CD4-positive, alpha-beta T cell (primary cell): ENCODE results near the gene SCAF11. TPM values are rescaled to one million over a fixed set of nuclear protein-coding genes. Genes with fewer than 3 reads are reported as not detected.

Experiments used
- ATAC-seq: fragments of 200-7000 bp; cut with Tn5 transposase; one replicate; pipeline ENCODE4 v1.10.0; 2022; ENCODE audit warnings: mild to moderate bottlenecking; ENCODE audit not compliant: poor library complexity
- CTCF ChIA-PET: fragments of 350-600 bp; sonication (Branson Sonifier 250); formaldehyde crosslinking; loops from one replicate; lab custom pipeline; 2021; ENCODE audit warnings: antibody characterized with exemption, inconsistent platforms; lab: Charles Lee
- POLR2A ChIA-PET: fragments of 350-600 bp; sonication (Branson Sonifier 250); formaldehyde crosslinking; loops from one replicate; lab custom pipeline; 2021; ENCODE audit warnings: antibody characterized with exemption, inconsistent platforms; lab: Charles Lee
- DNase-seq, 14 experiments: peaks; one replicate each; pipeline ENCODE4 v3.0.0-alpha.2; 2013 to 2020; ENCODE audit warnings: mixed read lengths in 2 of 14
- H3K27ac ChIP-seq, 2 donors: one replicate each; pipeline versions ENCODE4 v1.5.1 to v1.7.0; 2013; ENCODE audit warnings: low read length in 2 of 2, low read depth in 1 of 2, mild to moderate bottlenecking in 1 of 2
- H3K27me3 ChIP-seq, 2 experiments: 1 replicate in 1 of 2; 2 replicates in 1 of 2; pipeline versions ENCODE4 v1.6.1 to v1.7.0; 2013; ENCODE audit warnings: low read length in 2 of 2, control low read depth in 1 of 2, mild to moderate bottlenecking in 1 of 2, moderate library complexity in 1 of 2; ENCODE audit not compliant: insufficient read depth in 2 of 2, control insufficient read depth in 1 of 2
- H3K36me3 ChIP-seq: one replicate; pipeline ENCODE4 v1.6.1; 2013; ENCODE audit warnings: low read length, control low read depth; ENCODE audit not compliant: insufficient read depth
- H3K4me1 ChIP-seq: one replicate; pipeline ENCODE4 v1.6.1; 2013; ENCODE audit warnings: low read length, control low read depth; ENCODE audit not compliant: insufficient read depth
- H3K4me3 ChIP-seq: one replicate; pipeline ENCODE4 v1.5.1; 2013; ENCODE audit warnings: mild to moderate bottlenecking, low read length, moderate library complexity
- H3K9me3 ChIP-seq, 2 experiments: 1 replicate in 1 of 2; 2 replicates in 1 of 2; pipeline versions ENCODE4 v1.6.1 to v1.7.0; 2013; ENCODE audit warnings: low read length in 2 of 2, mild to moderate bottlenecking in 2 of 2, control low read depth in 1 of 2, moderate library complexity in 1 of 2; ENCODE audit not compliant: control insufficient read depth in 1 of 2, insufficient read depth in 1 of 2
- H3K27ac Mint-ChIP-seq: one replicate; pipeline ENCODE4 v1.8.0; 2020; ENCODE audit warnings: mixed read lengths
- H3K27me3 Mint-ChIP-seq: one replicate; pipeline ENCODE4 v1.8.0; 2021; ENCODE audit warnings: mixed read lengths
- H3K36me3 Mint-ChIP-seq: one replicate; pipeline ENCODE4 v1.8.0; 2021; ENCODE audit warnings: low read depth, mixed read lengths
- H3K4me1 Mint-ChIP-seq: one replicate; pipeline ENCODE4 v1.8.0; 2021; ENCODE audit warnings: low read depth, mixed read lengths
- H3K4me3 Mint-ChIP-seq: one replicate; pipeline ENCODE4 v1.8.0; 2020; ENCODE audit warnings: mild to moderate bottlenecking, mixed read lengths
- H3K9me3 Mint-ChIP-seq: one replicate; pipeline ENCODE4 v1.8.0; 2020; ENCODE audit warnings: mixed read lengths
- intact Hi-C, 2 experiments: fragments of 100-400 bp; cut with DNase I in 1 of 2; cut with micrococcal nuclease in 1 of 2; formaldehyde crosslinking; loops; one replicate each; pipeline versions ENCODE4 v1.15.1 to v1.9.0; 2023 to 2025; cut with DNase I, micrococcal nuclease
- total RNA-seq, 174 experiments: library from RNA in 2 of 174; stranded (reverse) in 2 of 174; gene quantifications; one replicate each; pipeline ENCODE4 v1.2.3 and lab custom pipeline; 2021 to 2026
- TF ChIP-seq, protein P1 (sequence below): fragments of 200-600 bp; IDR thresholded peaks from one replicate; pipeline ENCODE4 v1.8.0; 2022; ENCODE audit warnings: antibody characterized with exemption, mild to moderate bottlenecking

SCAF11 gene
- total RNA-seq, 2 experiments from 2014 or later: 205 to 213 TPM

DNA sequence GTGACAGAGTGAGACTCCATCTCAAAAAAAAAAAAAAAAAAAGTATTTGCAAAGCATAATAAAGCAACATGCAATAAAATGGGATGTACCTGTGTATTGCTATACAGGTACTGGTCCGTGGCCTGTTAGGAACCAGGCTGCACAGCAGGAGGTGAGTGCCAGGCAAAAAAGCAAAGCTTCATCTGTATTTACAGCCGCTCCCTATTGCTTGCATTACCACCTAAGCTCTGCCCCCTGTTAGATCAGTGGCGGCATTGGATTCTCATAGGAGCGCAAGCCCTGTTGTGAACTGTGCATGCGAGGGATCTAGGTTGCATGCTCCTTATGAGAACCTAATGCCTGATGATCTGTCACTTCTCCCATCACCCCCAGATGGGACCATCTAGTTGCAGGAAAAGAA, 113.3 kb downstream of the SCAF11 start:
- no peak for ATAC-seq
- ChIA-PET CTCF (no interaction called here), POLR2A (no interaction called here)
- Mint-ChIP-seq H3K27me3 (no peaks in the 10 kb centered on the region), H3K36me3 (peaks cover 93% of the 10 kb centered on the region), H3K9me3 (peaks cover 3% of the 10 kb centered on the region), H3K27ac (no peak overlapping the region), H3K4me3 (no peak overlapping the region), H3K4me1 (peaks cover 44% of the 10 kb centered on the region)
- Histone ChIP-seq H3K36me3 (peaks cover 41% of the 10 kb centered on the region), H3K9me3 (no peaks in the 10 kb centered on the region), H3K4me3 (no peak overlapping the region), H3K27ac (no peak overlapping the region), H3K27me3 (no peaks in the 10 kb centered on the region), H3K4me1 (peaks cover 5% of the 10 kb centered on the region)
- TF ChIP-seq, protein P1, sequence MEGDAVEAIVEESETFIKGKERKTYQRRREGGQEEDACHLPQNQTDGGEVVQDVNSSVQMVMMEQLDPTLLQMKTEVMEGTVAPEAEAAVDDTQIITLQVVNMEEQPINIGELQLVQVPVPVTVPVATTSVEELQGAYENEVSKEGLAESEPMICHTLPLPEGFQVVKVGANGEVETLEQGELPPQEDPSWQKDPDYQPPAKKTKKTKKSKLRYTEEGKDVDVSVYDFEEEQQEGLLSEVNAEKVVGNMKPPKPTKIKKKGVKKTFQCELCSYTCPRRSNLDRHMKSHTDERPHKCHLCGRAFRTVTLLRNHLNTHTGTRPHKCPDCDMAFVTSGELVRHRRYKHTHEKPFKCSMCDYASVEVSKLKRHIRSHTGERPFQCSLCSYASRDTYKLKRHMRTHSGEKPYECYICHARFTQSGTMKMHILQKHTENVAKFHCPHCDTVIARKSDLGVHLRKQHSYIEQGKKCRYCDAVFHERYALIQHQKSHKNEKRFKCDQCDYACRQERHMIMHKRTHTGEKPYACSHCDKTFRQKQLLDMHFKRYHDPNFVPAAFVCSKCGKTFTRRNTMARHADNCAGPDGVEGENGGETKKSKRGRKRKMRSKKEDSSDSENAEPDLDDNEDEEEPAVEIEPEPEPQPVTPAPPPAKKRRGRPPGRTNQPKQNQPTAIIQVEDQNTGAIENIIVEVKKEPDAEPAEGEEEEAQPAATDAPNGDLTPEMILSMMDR: no peak
- intact Hi-C loops: loop anchor here in 1 of 2 experiments (10.0 kb wide), 1 partner anchor 332 kb away; no protein-coding TSS in a partner anchor
- no peak for DNase-seq

DNA sequence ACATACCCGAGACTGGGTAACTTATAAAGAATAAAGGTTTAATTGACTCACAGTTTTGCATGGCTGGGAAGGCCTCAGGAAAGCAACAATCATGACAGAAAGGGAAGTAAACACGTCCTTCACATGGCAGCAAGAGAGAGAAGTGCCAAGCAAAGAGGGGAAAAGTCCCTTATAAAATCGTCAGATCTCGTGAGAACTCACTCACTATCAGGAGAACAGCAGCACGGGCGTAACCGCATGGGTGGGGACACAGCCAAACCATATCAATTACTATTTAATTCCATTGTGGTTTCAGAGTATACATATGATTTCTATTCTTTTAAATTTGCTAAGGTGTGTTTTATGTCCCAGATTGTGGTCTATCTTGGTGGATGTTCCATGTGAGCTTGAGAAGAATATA, 117.9 kb downstream of the SCAF11 start:
- ChIA-PET POLR2A (no interaction called here), CTCF (no interaction called here)
- ATAC-seq (no peak), DNase-seq (no peak)
- no peak overlapping the region for H3K4me3 Mint-ChIP-seq
- H3K4me1 ChIP-seq: no peaks in the 10 kb centered on the region
- H3K4me1 Mint-ChIP-seq: peaks cover 30% of the 10 kb centered on the region
- H3K9me3 Mint-ChIP-seq: peaks cover 3% of the 10 kb centered on the region
- H3K9me3 ChIP-seq: no peaks in the 10 kb centered on the region
- no peaks in the 10 kb centered on the region for H3K27me3 ChIP-seq
- H3K4me3 ChIP-seq: no peak overlapping the region
- TF ChIP-seq, protein P1: no peak
- H3K27me3 Mint-ChIP-seq: no peaks in the 10 kb centered on the region
- peaks cover 38% of the 10 kb centered on the region for H3K36me3 ChIP-seq
- no peak overlapping the region for H3K27ac ChIP-seq
- H3K27ac Mint-ChIP-seq: no peak overlapping the region
- peaks cover 85% of the 10 kb centered on the region for H3K36me3 Mint-ChIP-seq
- intact Hi-C loops: loop anchor here in 1 of 2 experiments (10.0 kb wide), 1 partner anchor 328 kb away; no protein-coding TSS in a partner anchor
